IMR-90 (cell line): Measurements from ENCODE around the gene MARF1. TPM values are rescaled to one million over a fixed set of nuclear protein-coding genes. Genes with fewer than 3 reads are reported as not detected.

ENCODE experiments used
- ATAC-seq: fragments of 200-7000 bp; cut with Tn5 transposase; 2 replicates; pipeline ENCODE4 v1.9.1; 2020; ENCODE audit warnings: low read depth, mild to moderate bottlenecking, moderate library complexity
- BruUV-seq: library from RNA; stranded (reverse); fragments of 400-500 nt; replicated peaks from 2 replicates; lab custom pipeline; 2021; lab: Mats Ljungman, UMichigan
- CTCF ChIA-PET: fragments of 300-600 bp; formaldehyde crosslinking; extraction: SDS; loops from one replicate; lab custom pipeline; 2021; ENCODE audit warnings: antibody characterized with exemption; lab: Yijun Ruan, JAX
- POLR2A ChIA-PET: fragments of 300-600 bp; sonication (Branson Sonifier 250); formaldehyde crosslinking; loops from one replicate; lab custom pipeline; 2022; ENCODE audit warnings: antibody characterized with exemption; ENCODE audit not compliant: unreplicated experiment; lab: Charles Lee
- DNase-seq: peaks from one replicate; pipeline ENCODE4 v3.0.0; 2013
- H2AFZ ChIP-seq: replicated peaks from 2 replicates; pipeline ENCODE3; 2013; ENCODE audit warnings: low read length, mild to moderate bottlenecking; ENCODE audit not compliant: poor library complexity
- H2AK5ac ChIP-seq: 2 replicates; pipeline ENCODE4 v1.6.1; 2013; ENCODE audit warnings: low read depth, low read length, inconsistent platforms
- H2AK9ac ChIP-seq: replicated peaks from 2 replicates; pipeline ENCODE3; 2013; ENCODE audit warnings: mild to moderate bottlenecking, low read depth, low read length, moderate library complexity; ENCODE audit not compliant: poor library complexity
- H2BK120ac ChIP-seq: 2 replicates; pipeline ENCODE4 v1.6.1; 2013; ENCODE audit warnings: low read depth, low read length, inconsistent platforms
- H2BK15ac ChIP-seq: 3 replicates; pipeline ENCODE4 v1.6.1; 2013; ENCODE audit warnings: low read depth, low read length, inconsistent platforms
- H2BK20ac ChIP-seq: 2 replicates; pipeline ENCODE4 v1.6.1; 2013; ENCODE audit warnings: low read depth, mild to moderate bottlenecking, inconsistent platforms, low read length, moderate library complexity
- H2BK5ac ChIP-seq: 2 replicates; pipeline ENCODE4 v1.6.1; 2013; ENCODE audit warnings: mild to moderate bottlenecking, low read depth, low read length, inconsistent platforms; ENCODE audit not compliant: poor library complexity, severe bottlenecking
- H3K14ac ChIP-seq: replicated peaks from 2 replicates; pipeline ENCODE4 v1.6.1; 2013; ENCODE audit warnings: low read depth, low read length, inconsistent platforms
- H3K18ac ChIP-seq: 2 replicates; pipeline ENCODE4 v1.6.1; 2013; ENCODE audit warnings: low read depth, low read length, control low read depth
- H3K23ac ChIP-seq: 2 replicates; pipeline ENCODE4 v1.6.1; 2013; ENCODE audit warnings: low read depth, low read length, inconsistent platforms
- H3K27ac ChIP-seq: 2 replicates; pipeline ENCODE4 v1.5.1; 2013; ENCODE audit warnings: mild to moderate bottlenecking, control low read depth, low read length; ENCODE audit not compliant: insufficient read depth
- H3K27me3 ChIP-seq: 2 replicates; pipeline ENCODE4 v1.6.1; 2013; ENCODE audit warnings: low read length; ENCODE audit not compliant: control insufficient read depth, insufficient read depth
- H3K36me3 ChIP-seq: 2 replicates; pipeline ENCODE4 v1.6.1; 2013; ENCODE audit warnings: low read length, mixed read lengths; ENCODE audit not compliant: control insufficient read depth, insufficient read depth
- H3K4ac ChIP-seq: 2 replicates; pipeline ENCODE4 v1.6.1; 2013; ENCODE audit warnings: low read depth, low read length, inconsistent platforms
- H3K4me1 ChIP-seq: 2 replicates; pipeline ENCODE4 v1.6.1; 2013; ENCODE audit warnings: low read length, mixed read lengths; ENCODE audit not compliant: control insufficient read depth, insufficient read depth
- H3K4me2 ChIP-seq: 2 replicates; pipeline ENCODE4 v1.6.1; 2013; ENCODE audit warnings: low read depth, mild to moderate bottlenecking, control low read depth, low read length, moderate library complexity
- H3K4me3 ChIP-seq: 2 replicates; pipeline ENCODE4 v1.5.1; 2013; ENCODE audit warnings: low read depth, mild to moderate bottlenecking, control low read depth, low read length, moderate library complexity; ENCODE audit not compliant: insufficient read depth
- H3K56ac ChIP-seq: 2 replicates; pipeline ENCODE4 v1.6.1; 2013; ENCODE audit warnings: low read length, inconsistent platforms; ENCODE audit not compliant: insufficient read depth; ENCODE audit errors: extremely low read depth
- H3K79me1 ChIP-seq, 2 experiments: 2 replicates each; pipeline ENCODE4 v1.6.1; 2013; ENCODE audit warnings: low read length in 2 of 2, inconsistent platforms in 1 of 2, low read depth in 1 of 2
- H3K9ac ChIP-seq: 2 replicates; pipeline ENCODE4 v1.6.1; 2013; ENCODE audit warnings: low read depth, low read length, control low read depth
- H3K9me1 ChIP-seq: 2 replicates; pipeline ENCODE4 v1.6.1; 2013; ENCODE audit warnings: low read length, inconsistent platforms; ENCODE audit not compliant: insufficient read depth
- H3K9me3 ChIP-seq: 2 replicates; pipeline ENCODE4 v1.6.1; 2013; ENCODE audit warnings: low read length; ENCODE audit not compliant: control insufficient read depth, insufficient read depth
- H4K20me1 ChIP-seq: 2 replicates; pipeline ENCODE4 v1.6.1; 2013; ENCODE audit warnings: low read length, inconsistent platforms; ENCODE audit not compliant: insufficient read depth
- H4K5ac ChIP-seq: 2 replicates; pipeline ENCODE4 v1.6.1; 2013; ENCODE audit warnings: mild to moderate bottlenecking, low read depth, low read length, control low read depth
- H4K8ac ChIP-seq, 2 experiments: 2 replicates each; pipeline ENCODE4 v1.6.1; 2013; ENCODE audit warnings: low read depth in 2 of 2, low read length in 2 of 2, control low read depth in 1 of 2, inconsistent platforms in 1 of 2
- H4K91ac ChIP-seq: 2 replicates; pipeline ENCODE4 v1.6.1; 2013; ENCODE audit warnings: low read depth, low read length, inconsistent platforms; ENCODE audit not compliant: insufficient read depth
- CHD1 ChIP-seq: IDR thresholded peaks from 2 replicates; pipeline ENCODE4 v1.6.1; 2012; ENCODE audit warnings: low read depth, low read length, improper control_type of control experiment
- CTCF ChIP-seq: conservative IDR thresholded peaks from 2 replicates; pipeline ENCODE4 v1.5.1; 2012; ENCODE audit warnings: mild to moderate bottlenecking, low read depth, low read length, improper control_type of control experiment
- FOS ChIP-seq: fragments of 150-350 bp; IDR thresholded peaks from 2 replicates; pipeline ENCODE4 v1.6.1; 2016; ENCODE audit warnings: low read depth, low read length
- MAFK ChIP-seq: IDR thresholded peaks from 2 replicates; pipeline ENCODE4 v1.6.1; 2012; ENCODE audit warnings: low read depth, low read length, improper control_type of control experiment
- MAZ ChIP-seq: IDR thresholded peaks from 2 replicates; pipeline ENCODE4 v1.6.1; 2012; ENCODE audit warnings: low read depth, mild to moderate bottlenecking, low read length, improper control_type of control experiment, moderate library complexity, borderline replicate concordance
- MXI1 ChIP-seq: IDR thresholded peaks from 2 replicates; pipeline ENCODE4 v1.6.1; 2012; ENCODE audit warnings: low read depth, mild to moderate bottlenecking, low read length, moderate library complexity, borderline replicate concordance
- POLR2A ChIP-seq: IDR thresholded peaks from 2 replicates; pipeline ENCODE4 v1.6.1; 2012; ENCODE audit warnings: mild to moderate bottlenecking, low read depth, low read length
- RFX5 ChIP-seq: IDR thresholded peaks from 2 replicates; pipeline ENCODE4 v1.8.0; 2012; ENCODE audit warnings: low read depth, mild to moderate bottlenecking, low read length, moderate library complexity
- USF2 ChIP-seq: fragments of 150-350 bp; IDR thresholded peaks from 2 replicates; pipeline ENCODE4 v1.6.1; 2017; ENCODE audit warnings: mild to moderate bottlenecking, antibody characterized with exemption, low read length, low read depth
- WGBS, 2 experiments: methylation state at CpG; one replicate each; pipeline versions ENCODE4 v1.1.5 to v1.1.7; 2013; ENCODE audit warnings: missing lambda C conversion rate in 2 of 2; ENCODE audit not compliant: insufficient read length in 1 of 2; ENCODE audit errors: extremely low coverage in 2 of 2; 5-methylcytosine and 5-hydroxymethylcytosine counted together
- dilution Hi-C: fragments of 300-500 bp; cut with HindIII; formaldehyde crosslinking; loops from one replicate; pipeline ENCODE4 v1.14.3; 2018; ENCODE audit warnings: low sequenced_read_pairs; ENCODE audit not compliant: unreplicated experiment
- in situ Hi-C: fragments of 300-500 bp; cut with MboI; formaldehyde crosslinking; loops from 3 replicates; pipeline ENCODE4 v1.14.3; 2019; ENCODE audit warnings: low sequenced_read_pairs, inconsistent platforms, mixed read lengths
- intact Hi-C: fragments of 100-400 bp; cut with micrococcal nuclease; formaldehyde crosslinking; loops from 2 replicates; pipeline ENCODE4 v1.10.0; 2022
- polyA plus RNA-seq, 3 experiments: library from polyadenylated mRNA; depleted of rRNA; stranded (reverse); fragments of >200 nt; gene quantifications; 2 replicates each; pipeline ENCODE4 v1.2.3, GENCODE V29; 2012; ENCODE audit warnings: low replicate concordance in 1 of 3
- total RNA-seq: library from RNA; depleted of rRNA; stranded (reverse); fragments of >200 nt; gene quantifications from 2 replicates; pipeline ENCODE4 v1.2.3, GENCODE V29; 2012

Gene MARF1
- total and polyA plus RNA-seq, 2 of the 4 experiments (the other 2 are of a cell fraction) = 9.0 to 12.9 TPM

GRCh38 chr16:15620611-15621195 is 22.3 kb downstream of the MARF1 start:
- no peaks in the 10 kb centered on the region for H3K9me3 ChIP-seq
- H4K91ac ChIP-seq = no peak overlapping the region
- no peaks in the 10 kb centered on the region for H4K20me1 ChIP-seq
- H3K4me2 ChIP-seq = no peak overlapping the region
- H3K9ac ChIP-seq = no peak overlapping the region
- no peak overlapping the region for H2AK9ac ChIP-seq
- no peak overlapping the region for H4K5ac ChIP-seq
- no peak overlapping the region for H3K14ac ChIP-seq
- intact Hi-C loops (no loop called here), in situ Hi-C loops (no loop called here), dilution Hi-C loops (no loop called here)
- no peak overlapping the region for H2BK15ac ChIP-seq
- H2BK20ac ChIP-seq = no peak overlapping the region
- no peaks in the 10 kb centered on the region for H3K27me3 ChIP-seq
- H3K36me3 ChIP-seq = peaks cover 55% of the 10 kb centered on the region
- ATAC-seq (no peak), DNase-seq (no peak)
- no peak overlapping the region for H3K23ac ChIP-seq
- no TSS peak for BruUV-seq
- ChIA-PET POLR2A (no interaction called here), CTCF (no interaction called here)
- H2AK5ac ChIP-seq = no peak overlapping the region
- no peak overlapping the region for H2AFZ ChIP-seq
- TF ChIP-seq FOS (no peak), CHD1 (no peak), MXI1 (no peak), RFX5 (no peak), CTCF (no peak), USF2 (no peak), MAFK (no peak), MAZ (no peak), POLR2A (no peak)
- peaks cover 21% of the 10 kb centered on the region for H3K9me1 ChIP-seq
- no peak overlapping the region for H3K4ac ChIP-seq
- 100% methylated on average over 2 of the region's 6 CpGs; no CpG with 5 or more reads in 1 of the 2 experiments for WGBS, 2 experiments
- H3K4me1 ChIP-seq = peaks cover 9% of the 10 kb centered on the region
- H4K8ac ChIP-seq = no peak overlapping the region
- no peak overlapping the region for H3K4me3 ChIP-seq
- H3K79me1 ChIP-seq = peaks cover 0 to 10% of the 10 kb centered on the region in 2 experiments; a peak in 1 of 4 replicates
- H3K27ac ChIP-seq = no peak overlapping the region
- no peak overlapping the region for H2BK120ac ChIP-seq
- H3K18ac ChIP-seq = no peak overlapping the region
- H2BK5ac ChIP-seq = no peak overlapping the region
- H3K56ac ChIP-seq = no peak overlapping the region
